Panc1 (cell line): Measurements from ENCODE around the gene RNF213.

ENCODE experiments used
- CTCF ChIP-seq: fragments of 450-650 bp; IDR thresholded peaks from 2 replicates; pipeline ENCODE4 v1.5.1; 2017; ENCODE audit warnings: mild to moderate bottlenecking
- POLR2AphosphoS5 ChIP-seq: IDR thresholded peaks from 2 replicates; pipeline ENCODE4 v1.6.1; 2012; ENCODE audit warnings: mild to moderate bottlenecking, low read depth, low read length, moderate library complexity
- TCF7L2 ChIP-seq: IDR thresholded peaks from 2 replicates; pipeline ENCODE4 v1.6.1; 2011; ENCODE audit warnings: mild to moderate bottlenecking, low read depth, low read length, inconsistent platforms

DNA sequence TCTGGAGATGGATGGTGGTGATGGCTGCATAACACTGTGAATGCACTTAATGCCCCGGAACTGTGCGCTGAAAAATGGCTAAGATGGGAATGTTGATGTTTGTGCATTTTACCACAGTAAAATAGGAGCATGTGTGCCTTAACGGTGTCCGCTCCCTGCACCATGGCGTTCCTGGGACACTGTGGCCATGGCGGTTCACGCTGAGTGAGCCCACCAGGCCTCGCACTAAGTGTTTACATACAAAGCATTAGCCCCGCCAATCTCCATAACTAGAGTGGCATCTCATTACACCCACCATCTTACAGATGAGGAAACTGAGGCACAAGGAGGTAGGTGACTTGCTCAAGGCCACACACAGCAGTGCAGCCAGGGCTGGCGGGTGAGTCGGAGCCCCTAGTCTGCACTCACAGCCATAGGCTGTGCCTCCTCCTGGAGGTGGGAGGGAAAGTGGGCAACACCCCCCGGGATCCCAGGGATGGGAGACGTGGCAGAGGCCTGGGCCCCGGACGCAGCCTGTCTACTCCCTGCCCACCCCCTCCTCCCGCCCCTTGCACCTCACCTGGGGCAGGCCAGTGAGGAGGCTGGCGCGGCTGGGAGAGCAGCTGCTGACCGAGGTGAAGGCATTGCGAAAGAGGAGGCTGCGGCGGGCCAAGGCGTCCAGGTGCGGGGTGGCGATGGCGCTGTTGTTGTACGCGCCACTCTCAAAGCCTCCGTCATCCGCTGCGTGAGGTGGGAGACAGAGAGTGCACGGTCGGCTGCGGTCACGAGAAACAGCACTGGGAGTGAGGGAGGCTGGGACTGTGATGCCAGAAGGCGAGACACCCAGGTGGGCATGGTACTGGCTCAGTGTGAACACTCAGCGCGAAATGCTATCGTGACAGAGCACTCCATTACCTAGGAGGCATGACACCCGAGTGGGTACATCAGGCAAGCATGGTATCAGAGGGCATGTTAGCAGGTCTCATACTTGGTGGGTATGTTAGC, 43.9 kb upstream of the RNF213 start:
- TF ChIP-seq CTCF (no peak), TCF7L2 (no peak), POLR2AphosphoS5 (no peak)
